ENCODE data around the gene CTNNAL1. TPM values are rescaled to one million over a fixed set of nuclear protein-coding genes. Genes with fewer than 3 reads are reported as not detected.
A peak's percentile ranks its signal among the peaks of the same experiment; 100 is the strongest.
"Not testable (repeated sequence)": the region's sequence is repeated elsewhere in the genome, so short reads cannot be mapped to it uniquely, and the experiment has no call there.

The CTNNAL1 gene
- total RNA-seq, 1 experiment from 2014 or later, result 84.5 TPM

DNA sequence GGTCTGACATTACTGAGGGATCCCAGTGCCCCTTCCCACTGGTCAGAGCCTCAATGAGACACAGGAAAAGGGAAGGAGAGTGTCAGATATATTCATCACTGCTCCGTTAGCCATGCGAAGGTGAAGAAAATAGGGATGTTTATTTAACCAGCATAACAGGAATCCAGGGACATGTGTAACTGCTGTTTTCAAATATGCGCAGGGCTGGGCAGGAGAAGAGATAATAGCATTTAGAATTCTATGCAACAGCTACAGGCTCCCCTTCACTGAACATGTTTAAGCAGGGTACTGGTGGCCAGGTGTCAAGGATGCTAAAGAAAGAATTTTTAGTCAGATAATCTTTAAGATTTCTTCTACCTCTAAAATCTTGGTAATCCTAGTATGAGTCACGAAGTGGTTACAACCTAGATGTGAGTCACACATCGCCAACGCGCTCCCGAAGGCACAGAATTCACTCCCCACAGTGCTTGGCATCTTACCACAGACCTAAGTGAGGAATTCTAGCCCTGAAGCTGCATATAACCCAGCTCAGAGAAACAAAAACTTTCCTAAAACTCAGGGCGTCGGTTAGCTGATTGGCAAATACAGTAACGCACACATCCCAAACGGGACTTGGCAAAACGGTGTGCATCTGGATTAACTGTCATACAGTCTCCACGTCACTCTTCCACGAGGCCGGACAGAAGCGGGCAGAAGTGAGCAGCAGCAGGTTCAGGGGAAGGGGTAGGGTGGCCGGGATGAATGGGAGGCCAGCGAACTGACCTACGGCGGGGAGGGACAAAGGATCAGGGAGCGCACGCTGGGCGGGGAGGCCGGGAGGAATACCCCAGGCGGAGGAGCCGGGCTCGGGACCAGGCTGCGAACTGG, 1.1 kb downstream of the CTNNAL1 start:
- Histone ChIP-seq H3K36me3 (peaks cover 2% of the 10 kb centered on the region; the same call in 1 of the 2 replicates), H3K9me3 (no peaks in the 10 kb centered on the region), H3K27me3 (no peaks in the 10 kb centered on the region), H3K4me3 (peak overlapping the region; percentile 83)
- peak; percentile 90 for DNase-seq

DNA sequence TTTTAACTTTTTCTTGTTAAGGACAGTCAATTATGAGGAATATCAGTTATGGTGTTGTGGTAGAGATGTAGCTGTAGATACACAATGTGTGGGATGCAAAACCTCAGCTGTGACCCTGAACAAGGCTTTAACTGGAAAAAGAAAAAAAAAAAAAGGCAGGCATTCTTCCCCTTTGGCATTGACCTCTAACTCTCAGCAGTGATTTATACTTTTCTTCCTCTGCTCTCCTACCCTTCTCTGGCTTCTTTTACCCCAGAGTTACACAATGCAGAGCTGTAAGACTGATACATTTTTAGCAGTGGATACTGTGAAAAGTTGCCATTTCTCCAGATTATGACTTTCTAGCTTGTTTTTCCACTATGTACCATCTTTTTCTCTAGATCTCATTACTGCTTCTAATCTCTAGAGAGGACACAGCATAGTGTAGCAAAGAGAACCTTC, 2.0 kb downstream of the CTNNAL1 start:
- DNase-seq, result no peak
- no peaks in the 10 kb centered on the region for H3K9me3 ChIP-seq
- no peaks in the 10 kb centered on the region for H3K27me3 ChIP-seq
- H3K4me3 ChIP-seq, result no peak overlapping the region
- no peaks in the 10 kb centered on the region for H3K36me3 ChIP-seq

GRCh38 chr9:109010746-109011145, 2.6 kb downstream of the CTNNAL1 start:
- H3K27me3 ChIP-seq, result no peaks in the 10 kb centered on the region
- no peaks in the 10 kb centered on the region for H3K36me3 ChIP-seq
- peak; percentile 49 for DNase-seq
- no peaks in the 10 kb centered on the region for H3K9me3 ChIP-seq
- no peak overlapping the region for H3K4me3 ChIP-seq

DNA sequence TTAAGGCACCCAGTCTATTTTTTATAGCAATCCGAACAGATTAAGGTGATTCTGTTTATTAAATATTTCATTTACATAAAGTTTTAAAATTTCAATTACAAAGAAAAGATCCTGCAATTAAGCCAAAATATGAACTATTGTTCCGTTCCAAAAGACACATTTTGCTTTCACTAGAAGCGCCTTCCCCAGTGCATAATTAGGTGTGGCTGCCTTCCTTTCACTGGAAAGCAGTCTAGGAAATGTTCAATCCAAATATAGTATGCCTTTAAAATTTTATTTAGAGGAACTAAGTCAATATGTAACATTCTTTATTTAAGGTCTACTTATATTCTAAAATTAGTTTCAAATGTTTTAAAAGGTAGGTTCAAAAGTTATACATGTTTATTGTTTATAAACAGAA, 7.6 kb downstream of the CTNNAL1 start:
- Histone ChIP-seq H3K27me3 (no peaks in the 10 kb centered on the region), H3K4me3 (no peak overlapping the region), H3K36me3 (peaks cover 15% of the 10 kb centered on the region), H3K9me3 (peaks cover 9% of the 10 kb centered on the region)
- no peak for DNase-seq

DNA sequence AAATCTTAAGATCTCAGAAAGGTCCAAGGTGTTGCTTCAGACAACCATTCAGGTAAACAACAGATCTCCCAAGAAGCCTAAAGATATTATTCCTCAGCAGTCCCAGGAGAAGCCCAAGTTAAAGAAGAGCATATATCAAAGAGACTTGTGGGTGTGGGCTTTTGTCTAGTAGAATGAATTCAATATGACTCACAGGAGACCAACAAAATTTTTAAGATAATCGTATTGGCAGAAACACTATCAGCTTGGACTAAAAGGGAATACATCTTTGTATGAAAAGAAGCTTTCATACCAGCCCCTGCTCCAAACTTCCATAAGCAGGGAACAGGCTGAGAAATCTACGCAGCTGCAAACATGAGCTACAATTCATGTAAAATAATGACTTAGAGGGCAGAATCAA, 10.2 kb downstream of the CTNNAL1 start:
- no peaks in the 10 kb centered on the region for H3K27me3 ChIP-seq
- no peak overlapping the region for H3K4me3 ChIP-seq
- no peak for DNase-seq
- H3K9me3 ChIP-seq, result peaks cover 9% of the 10 kb centered on the region
- H3K36me3 ChIP-seq, result peaks cover 21% of the 10 kb centered on the region

DNA sequence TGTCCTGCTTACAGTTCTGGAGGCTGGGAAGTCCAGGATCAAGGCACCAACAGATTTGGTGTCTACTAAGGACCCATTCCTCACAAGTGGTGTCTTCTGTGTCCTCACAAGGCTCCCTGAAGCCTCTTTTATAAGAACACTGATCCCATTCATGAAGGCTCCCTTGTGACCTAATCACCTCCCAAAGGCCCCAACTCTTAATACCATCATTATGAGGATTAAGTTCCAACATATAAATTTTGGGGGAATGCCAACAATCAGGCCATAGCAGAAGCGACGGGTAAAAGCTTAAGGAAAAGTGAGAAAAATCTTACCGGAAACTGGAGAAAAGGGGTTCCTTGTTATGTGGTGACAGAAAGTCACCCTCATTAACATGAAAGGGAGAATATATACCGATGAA, 11.2 kb downstream of the CTNNAL1 start:
- Histone ChIP-seq H3K36me3 (peaks cover 24% of the 10 kb centered on the region), H3K4me3 (no peak overlapping the region), H3K27me3 (no peaks in the 10 kb centered on the region), H3K9me3 (peaks cover 9% of the 10 kb centered on the region)
- DNase-seq, result no peak

DNA sequence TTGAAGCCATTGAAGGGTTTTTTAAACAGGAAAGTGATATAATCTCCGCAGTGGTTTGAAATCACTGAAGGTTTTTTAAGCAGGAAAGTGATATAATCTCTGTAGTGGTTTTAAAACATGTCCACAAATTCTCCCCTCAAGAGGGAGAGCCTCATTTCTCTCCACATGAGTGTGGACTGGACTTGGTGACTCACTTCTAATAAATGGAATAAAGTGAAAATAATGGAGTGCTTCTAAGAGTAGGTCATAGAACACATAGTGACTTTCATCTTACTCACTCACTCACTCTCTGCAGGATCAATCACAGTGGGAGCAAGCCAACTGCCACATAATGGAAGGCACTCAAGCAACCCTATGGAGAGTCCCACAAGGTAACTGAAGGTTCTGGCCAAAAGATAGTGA, 12.0 kb downstream of the CTNNAL1 start:
- H3K36me3 ChIP-seq, result peaks cover 24% of the 10 kb centered on the region
- peak; percentile 72 for DNase-seq
- H3K27me3 ChIP-seq, result no peaks in the 10 kb centered on the region
- H3K9me3 ChIP-seq, result peaks cover 9% of the 10 kb centered on the region
- H3K4me3 ChIP-seq, result no peak overlapping the region

- Histone ChIP-seq H3K27me3 (no peaks in the 10 kb centered on the region), H3K9me3 (no peaks in the 10 kb centered on the region), H3K4me3 (no peak overlapping the region), H3K36me3 (peaks cover 16% of the 10 kb centered on the region)
- no peak for DNase-seq
Observed at GRCh38 chr9:108997112-108997511, 16.2 kb downstream of the CTNNAL1 start.

DNA sequence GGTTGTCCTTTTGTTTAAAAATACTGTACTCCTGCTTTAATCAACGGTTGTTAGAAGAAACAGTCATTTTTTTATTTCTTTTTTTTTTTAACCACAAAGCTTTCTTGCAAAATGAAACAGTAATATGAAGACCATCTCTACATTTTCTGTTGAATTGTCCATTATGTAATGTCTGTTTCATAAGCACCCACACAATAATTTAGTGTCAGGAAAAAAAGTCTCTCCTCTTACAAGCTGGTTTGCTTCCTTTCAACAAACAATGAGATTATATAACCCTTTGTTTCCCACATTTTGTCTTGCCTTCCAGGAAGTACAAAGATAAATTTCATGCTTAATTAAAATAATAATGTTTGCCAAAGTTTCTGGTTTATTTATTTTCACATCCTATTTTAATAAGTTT, 16.7 kb downstream of the CTNNAL1 start:
- H3K4me3 ChIP-seq, result no peak overlapping the region
- H3K27me3 ChIP-seq, result no peaks in the 10 kb centered on the region
- H3K9me3 ChIP-seq, result no peaks in the 10 kb centered on the region
- peaks cover 16% of the 10 kb centered on the region for H3K36me3 ChIP-seq
- DNase-seq, result no peak

DNA sequence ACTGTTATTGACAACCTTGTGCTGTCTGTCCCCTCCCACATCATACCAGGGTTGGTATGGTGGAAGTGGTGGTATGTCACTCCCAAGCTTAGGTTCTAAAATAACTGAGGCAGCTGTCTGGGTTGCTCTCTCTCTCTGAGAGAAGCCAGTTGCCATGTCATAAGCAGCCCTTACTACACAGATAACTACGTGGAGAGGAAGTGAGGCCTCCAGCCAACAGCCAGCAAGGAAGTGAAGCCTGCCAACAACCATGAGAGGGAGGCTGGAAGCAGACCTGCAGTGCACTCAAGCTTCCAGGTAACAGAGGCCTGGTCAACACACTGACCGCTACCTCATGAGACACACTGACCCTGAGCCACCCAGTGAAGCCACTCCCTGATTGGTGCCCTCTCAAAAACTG, 18.6 kb downstream of the CTNNAL1 start:
- H3K9me3 ChIP-seq, result no peaks in the 10 kb centered on the region; the same call in 1 of the 2 replicates
- H3K4me3 ChIP-seq, result no peak overlapping the region
- no peaks in the 10 kb centered on the region for H3K27me3 ChIP-seq
- H3K36me3 ChIP-seq, result peaks cover 25% of the 10 kb centered on the region
- peak; percentile 51 for DNase-seq

DNA sequence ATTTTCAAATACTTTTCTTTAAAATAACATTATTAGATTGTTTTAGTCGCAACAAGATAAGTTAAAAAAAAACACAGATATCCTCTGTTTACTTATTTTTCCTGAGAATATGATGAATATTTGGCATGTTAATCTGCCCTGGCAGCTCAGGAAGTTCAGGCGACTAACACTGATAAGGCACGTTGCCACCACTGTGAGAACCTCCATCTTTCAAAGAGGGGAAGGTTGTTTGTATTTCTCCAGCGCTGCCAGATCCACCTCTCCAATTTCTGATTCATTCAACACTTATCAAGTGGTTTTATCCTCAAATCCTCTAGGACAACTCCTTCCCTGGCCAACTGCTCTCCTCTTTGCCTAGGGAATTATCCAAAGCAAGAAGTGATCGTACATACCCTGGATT, 21.8 kb downstream of the CTNNAL1 start:
- H3K36me3 ChIP-seq, result peaks cover 30% of the 10 kb centered on the region
- H3K9me3 ChIP-seq, result no peaks in the 10 kb centered on the region; the same call in 1 of the 2 replicates
- peak; percentile 74 for DNase-seq
- H3K27me3 ChIP-seq, result no peaks in the 10 kb centered on the region
- H3K4me3 ChIP-seq, result no peak overlapping the region

- no peaks in the 10 kb centered on the region for H3K27me3 ChIP-seq
- no peak for DNase-seq
- no peak overlapping the region for H3K4me3 ChIP-seq
- peaks cover 16% of the 10 kb centered on the region for H3K36me3 ChIP-seq
- H3K9me3 ChIP-seq, result no peaks in the 10 kb centered on the region
Observed at GRCh38 chr9:108983885-108984284, 29.4 kb downstream of the CTNNAL1 start.

DNA sequence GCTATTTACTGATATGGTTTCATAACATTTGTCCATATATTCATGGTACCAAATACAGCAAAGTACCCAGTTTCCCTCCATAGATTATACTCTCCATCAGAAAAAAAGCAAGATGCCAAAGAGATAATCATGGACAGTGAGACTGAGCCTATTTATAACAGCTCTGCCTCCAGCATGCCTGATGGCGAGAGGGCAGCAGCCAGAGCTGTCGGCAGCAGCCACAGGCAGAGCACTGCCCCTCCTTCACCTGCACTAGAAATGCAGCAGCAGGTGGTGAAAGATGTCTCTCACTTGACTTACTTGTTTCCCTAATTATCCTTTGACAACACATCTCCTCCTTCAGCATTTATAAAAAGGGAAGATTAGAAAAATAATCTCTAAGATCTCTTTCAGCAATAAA, 32.4 kb downstream of the CTNNAL1 start:
- Histone ChIP-seq H3K4me3 (no peak overlapping the region), H3K36me3 (peaks cover 16% of the 10 kb centered on the region), H3K27me3 (no peaks in the 10 kb centered on the region), H3K9me3 (no peaks in the 10 kb centered on the region)
- no peak for DNase-seq

DNA sequence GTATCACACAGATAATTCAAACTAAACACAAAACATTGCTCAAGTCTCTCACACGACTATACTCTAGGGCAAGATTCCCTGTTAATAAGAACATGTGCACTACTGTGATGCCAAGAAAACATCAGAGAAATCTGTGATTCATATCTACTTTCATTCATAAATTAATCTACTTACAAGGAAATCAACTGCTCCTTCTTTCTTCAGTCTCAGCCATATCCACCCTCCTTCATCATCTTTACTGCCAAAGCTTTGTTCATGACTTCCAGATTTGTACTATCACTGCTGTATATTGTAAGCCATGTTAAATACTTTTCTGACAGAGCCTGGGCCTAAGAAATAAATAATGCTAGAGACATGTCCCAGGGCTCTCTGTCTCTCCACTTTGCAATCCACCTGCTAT, 35.1 kb downstream of the CTNNAL1 start:
- DNase-seq, result no peak
- H3K4me3 ChIP-seq, result no peak overlapping the region
- H3K27me3 ChIP-seq, result no peaks in the 10 kb centered on the region
- peaks cover 16% of the 10 kb centered on the region for H3K36me3 ChIP-seq
- H3K9me3 ChIP-seq, result no peaks in the 10 kb centered on the region

DNA sequence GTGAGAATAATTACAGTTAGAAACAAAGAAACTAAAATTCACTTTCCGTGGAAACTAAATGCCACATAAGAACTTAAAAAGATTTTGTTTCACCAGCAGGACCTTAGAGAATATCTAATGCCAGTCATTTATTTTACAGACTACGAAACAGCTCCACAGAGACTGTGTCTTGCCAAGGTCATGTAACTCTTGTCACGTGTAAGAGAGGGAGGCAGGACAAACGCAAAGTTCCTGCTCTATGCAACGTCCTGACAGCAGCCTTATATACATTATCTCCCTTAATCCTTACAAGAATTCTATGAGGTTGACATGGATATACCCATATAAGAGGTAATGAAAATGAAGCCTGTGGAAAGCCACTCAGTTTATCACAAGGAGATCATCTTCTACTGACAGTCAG, 39.4 kb downstream of the CTNNAL1 start:
- no peak for DNase-seq
- peaks cover 20% of the 10 kb centered on the region for H3K36me3 ChIP-seq
- no peaks in the 10 kb centered on the region for H3K9me3 ChIP-seq
- H3K27me3 ChIP-seq, result no peaks in the 10 kb centered on the region
- H3K4me3 ChIP-seq, result no peak overlapping the region

DNA sequence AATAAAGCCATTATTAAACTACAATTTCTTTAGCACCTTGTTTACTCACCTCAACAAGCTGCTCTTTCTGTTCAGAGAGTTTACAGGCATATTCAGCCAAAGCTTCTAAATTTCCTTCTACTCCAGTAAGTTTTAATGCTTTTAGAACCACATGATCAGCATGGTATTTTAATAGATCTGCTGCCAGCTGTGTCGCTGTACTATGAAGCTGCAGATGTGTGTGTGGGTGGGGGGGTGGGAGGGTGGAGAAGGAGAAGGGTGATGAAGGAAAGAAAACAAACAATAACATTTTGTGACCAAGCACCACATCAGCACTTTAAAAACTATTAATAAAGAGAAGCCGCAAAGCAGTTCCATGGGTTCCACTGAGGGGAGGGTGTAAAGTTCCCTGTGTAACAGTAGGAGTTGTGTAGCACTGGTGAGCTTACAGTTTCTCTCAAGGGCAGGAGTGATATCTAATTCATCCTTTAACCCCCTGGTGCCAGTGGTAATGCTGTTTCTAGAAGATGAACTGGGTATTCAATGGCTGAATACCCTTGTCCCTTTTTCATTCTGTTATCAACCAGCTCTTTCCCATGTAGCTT, 40.6 kb downstream of the CTNNAL1 start:
- Histone ChIP-seq H3K9me3 (no peaks in the 10 kb centered on the region), H3K27me3 (no peaks in the 10 kb centered on the region), H3K4me3 (no peak overlapping the region), H3K36me3 (peaks cover 20% of the 10 kb centered on the region)
- peak; percentile 6 for DNase-seq

DNA sequence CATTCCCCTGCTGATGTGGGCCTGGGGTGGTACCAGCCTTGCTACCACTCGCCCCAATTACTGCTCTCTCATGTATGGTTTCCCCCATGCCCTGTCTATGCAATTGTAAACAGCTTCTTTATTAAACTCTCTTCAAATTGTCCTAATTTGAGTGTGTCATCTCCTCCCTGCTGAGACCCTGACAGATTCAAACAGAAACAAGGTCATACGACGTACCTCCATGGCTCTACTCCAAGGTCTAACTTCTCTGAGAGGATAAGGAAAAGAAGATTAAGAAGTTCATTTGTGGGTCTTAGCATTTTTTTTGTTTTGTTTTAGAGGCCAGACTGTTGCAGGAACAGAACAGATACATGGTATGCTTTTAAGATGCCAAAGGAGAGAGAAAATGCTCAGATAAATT, 41.1 kb downstream of the CTNNAL1 start:
- no peaks in the 10 kb centered on the region for H3K9me3 ChIP-seq
- peaks cover 20% of the 10 kb centered on the region for H3K36me3 ChIP-seq
- no peak for DNase-seq
- H3K27me3 ChIP-seq, result no peaks in the 10 kb centered on the region
- no peak overlapping the region for H3K4me3 ChIP-seq

GRCh38 chr9:108971392-108971791, 41.9 kb downstream of the CTNNAL1 start:
- not testable (repeated sequence) for H3K27me3 ChIP-seq, H3K9me3 ChIP-seq, DNase-seq, H3K4me3 ChIP-seq
- H3K36me3 ChIP-seq, result peaks cover 17% of the 10 kb centered on the region

Measured in MG63 (cell line).